GM23248 (cell line): ENCODE data around the gene HSD17B14.

ENCODE experiments used
- EZH2 ChIP-seq: fragments of 200-600 bp; sonication (generic); IDR thresholded peaks from 2 replicates; pipeline ENCODE4 v1.6.1; 2018; ENCODE audit warnings: antibody characterized with exemption, mild to moderate bottlenecking; ENCODE audit not compliant: insufficient read depth, poor library complexity, severe bottlenecking
- EZH2phosphoT487 ChIP-seq: fragments of 200-600 bp; sonication (generic); IDR thresholded peaks from 2 replicates; pipeline ENCODE4 v1.6.1; 2018; ENCODE audit warnings: antibody characterized with exemption, moderate library complexity, mild to moderate bottlenecking, low read depth; ENCODE audit not compliant: insufficient read depth

DNA sequence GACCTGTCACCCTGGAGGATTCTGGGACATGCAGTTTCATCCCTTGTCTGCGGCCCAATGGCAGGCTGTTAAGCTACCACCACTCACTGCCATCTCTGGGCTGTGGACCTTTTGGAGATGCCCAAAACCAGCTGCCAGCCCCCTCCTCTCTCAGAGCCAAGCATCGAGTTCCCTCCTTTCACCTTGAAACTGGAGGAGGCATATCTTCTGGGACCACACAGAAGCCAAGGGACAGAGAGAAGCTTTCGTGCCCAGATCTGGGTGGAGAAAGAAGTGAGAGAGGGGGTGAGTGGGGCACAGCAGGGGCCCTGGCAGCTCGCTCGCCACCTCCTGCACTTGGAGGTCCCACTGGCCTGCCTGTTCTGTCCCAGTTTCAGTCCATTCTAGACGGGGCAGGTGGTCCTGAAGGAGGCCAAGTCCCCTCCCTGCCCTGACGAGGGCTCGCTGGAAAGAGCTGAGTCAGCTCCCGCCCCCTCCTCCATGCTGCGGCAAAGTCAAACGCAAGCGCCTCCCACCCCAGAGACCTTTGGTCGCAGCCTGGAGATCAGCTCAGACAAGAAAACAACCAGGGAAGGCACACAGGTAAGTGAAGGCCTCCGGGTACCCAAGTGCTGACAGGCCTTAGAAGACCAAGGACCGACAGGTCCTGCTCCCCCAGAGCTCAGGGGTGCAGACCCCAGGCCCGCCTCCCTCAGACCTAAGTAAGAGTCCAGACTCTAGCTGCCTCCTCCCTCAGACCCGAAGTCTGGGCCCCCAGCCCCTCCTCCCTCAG lies 29.3 kb downstream of the HSD17B14 start:
- TF ChIP-seq EZH2 (no peak), EZH2phosphoT487 (no peak)
